Cardiac muscle cell (in vitro differentiated cells and primary cell): Measurements from ENCODE around the gene GBGT1. TPM values are rescaled to one million over a fixed set of nuclear protein-coding genes. Genes with fewer than 3 reads are reported as not detected.

Experiments used
- DNase-seq, 2 donors: peaks; one replicate each; pipeline versions ENCODE4 v3.0.0 to v3.0.0-alpha.2; 2010 to 2017; ENCODE audit warnings: low read depth in 1 of 2, low spot score in 1 of 2
- H3K27ac ChIP-seq: fragments of 200-600 bp; sonication (generic); 2 replicates; pipeline ENCODE4 v1.5.1; 2016
- H3K27me3 ChIP-seq: fragments of 200-600 bp; sonication (generic); 2 replicates; pipeline ENCODE4 v1.6.0; 2016; ENCODE audit warnings: control low read depth
- H3K36me3 ChIP-seq: fragments of 200-600 bp; sonication (generic); 2 replicates; pipeline ENCODE4 v1.5.1; 2016; ENCODE audit warnings: control low read depth
- H3K4me1 ChIP-seq: fragments of 200-600 bp; sonication (generic); 2 replicates; pipeline ENCODE4 v1.8.1; 2017; ENCODE audit warnings: low read depth, mild to moderate bottlenecking, mixed run types
- H3K4me3 ChIP-seq: fragments of 200-600 bp; sonication (generic); 2 replicates; pipeline ENCODE4 v1.5.1; 2016; ENCODE audit warnings: mild to moderate bottlenecking
- H3K9me3 ChIP-seq: fragments of 200-600 bp; sonication (generic); 2 replicates; pipeline ENCODE4 v1.5.1; 2017; ENCODE audit warnings: low read depth, mild to moderate bottlenecking, control low read depth
- polyA plus RNA-seq: library from polyadenylated mRNA; unstranded; fragments of >200 nt; fragmentation: Nextera tagmentation; extraction: Ambion mirVana; gene quantifications from 2 replicates; pipeline ENCODE4 v1.2.1, GENCODE V29; 2016
- total RNA-seq: library from RNA; depleted of rRNA; stranded (reverse); fragments of >200 nt; gene quantifications from 2 replicates; pipeline ENCODE4 v1.2.3, GENCODE V29; 2016
- TF ChIP-seq, protein P1 (sequence below): IDR thresholded peaks from 2 replicates; pipeline ENCODE4 v1.5.1; 2012; ENCODE audit warnings: low read depth, mild to moderate bottlenecking, low read length

GBGT1 gene
- total and polyA plus RNA-seq, 2 experiments from 2014 or later: 0.87 to 11.9 TPM

DNA sequence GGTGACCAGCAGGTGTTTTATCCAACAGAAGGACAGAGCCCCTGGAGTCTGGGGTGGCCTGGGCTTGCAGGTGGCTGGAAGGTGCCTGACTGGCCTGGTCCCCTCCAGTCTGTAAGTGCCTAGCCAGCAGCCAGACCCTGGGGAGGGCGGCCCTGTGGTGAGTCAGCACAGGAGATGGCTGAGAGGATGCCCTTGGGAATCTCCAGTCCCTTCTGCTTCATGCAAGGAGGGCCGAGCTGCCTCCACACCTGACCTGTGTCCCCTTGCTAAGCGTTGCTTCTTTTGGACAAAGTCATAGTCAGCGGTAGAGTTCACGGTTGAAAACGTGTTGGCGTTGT is 25.1 kb upstream of the GBGT1 start:
- Histone ChIP-seq H3K4me3 (no peak overlapping the region), H3K27me3 (peaks cover 34% of the 10 kb centered on the region), H3K4me1 (no peaks in the 10 kb centered on the region), H3K27ac (no peak overlapping the region), H3K9me3 (no peaks in the 10 kb centered on the region), H3K36me3 (no peaks in the 10 kb centered on the region)
- DNase-seq: no peak
- TF ChIP-seq, protein P1, sequence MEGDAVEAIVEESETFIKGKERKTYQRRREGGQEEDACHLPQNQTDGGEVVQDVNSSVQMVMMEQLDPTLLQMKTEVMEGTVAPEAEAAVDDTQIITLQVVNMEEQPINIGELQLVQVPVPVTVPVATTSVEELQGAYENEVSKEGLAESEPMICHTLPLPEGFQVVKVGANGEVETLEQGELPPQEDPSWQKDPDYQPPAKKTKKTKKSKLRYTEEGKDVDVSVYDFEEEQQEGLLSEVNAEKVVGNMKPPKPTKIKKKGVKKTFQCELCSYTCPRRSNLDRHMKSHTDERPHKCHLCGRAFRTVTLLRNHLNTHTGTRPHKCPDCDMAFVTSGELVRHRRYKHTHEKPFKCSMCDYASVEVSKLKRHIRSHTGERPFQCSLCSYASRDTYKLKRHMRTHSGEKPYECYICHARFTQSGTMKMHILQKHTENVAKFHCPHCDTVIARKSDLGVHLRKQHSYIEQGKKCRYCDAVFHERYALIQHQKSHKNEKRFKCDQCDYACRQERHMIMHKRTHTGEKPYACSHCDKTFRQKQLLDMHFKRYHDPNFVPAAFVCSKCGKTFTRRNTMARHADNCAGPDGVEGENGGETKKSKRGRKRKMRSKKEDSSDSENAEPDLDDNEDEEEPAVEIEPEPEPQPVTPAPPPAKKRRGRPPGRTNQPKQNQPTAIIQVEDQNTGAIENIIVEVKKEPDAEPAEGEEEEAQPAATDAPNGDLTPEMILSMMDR: no peak

DNA sequence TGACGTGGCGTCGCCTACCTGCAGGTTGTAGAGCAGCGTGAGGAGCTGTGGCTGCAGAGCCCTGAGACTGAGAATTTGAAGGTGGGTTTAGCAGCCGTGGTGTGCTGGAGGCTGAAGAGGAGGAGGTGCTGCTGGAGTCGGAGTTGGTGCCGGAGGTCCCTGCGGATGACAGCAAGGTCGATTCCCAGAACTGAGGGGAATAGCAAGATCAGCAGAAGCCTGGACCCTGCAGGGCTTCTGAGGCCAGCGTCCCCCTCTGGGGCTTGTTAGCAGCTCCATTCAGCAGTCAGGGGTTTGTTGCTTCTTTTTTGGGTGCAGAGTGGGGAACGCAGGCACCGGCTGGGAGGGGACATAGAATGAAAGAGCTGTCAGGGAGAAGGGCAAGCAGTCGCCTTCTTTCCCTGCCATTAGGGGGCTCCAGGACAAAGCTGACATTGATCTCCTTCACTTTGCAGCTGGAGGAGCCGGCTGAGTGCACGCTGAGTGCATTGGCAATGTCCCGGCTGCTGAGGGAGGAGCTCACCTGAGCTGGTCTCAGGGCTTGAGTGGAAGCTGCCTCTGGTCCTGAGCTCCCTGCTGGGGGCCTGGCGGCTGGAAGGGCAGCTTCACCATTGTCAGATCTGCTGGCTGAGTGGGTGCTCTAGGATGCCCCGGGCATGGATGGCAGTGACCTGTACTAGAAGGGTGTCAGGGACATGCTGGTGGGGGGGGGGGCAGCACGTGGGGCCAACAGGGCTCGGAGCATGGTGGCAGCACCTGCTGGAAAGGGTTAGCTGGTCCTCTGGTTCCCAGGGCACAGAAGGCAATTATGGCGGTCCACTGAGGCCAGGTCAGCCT is 24.5 kb upstream of the GBGT1 start:
- H3K9me3 ChIP-seq: no peaks in the 10 kb centered on the region
- peaks cover 37% of the 10 kb centered on the region for H3K27me3 ChIP-seq
- peak in 1 of 2 donors; percentile 62 for DNase-seq
- no peak overlapping the region for H3K27ac ChIP-seq
- no peaks in the 10 kb centered on the region for H3K4me1 ChIP-seq
- no peak overlapping the region for H3K4me3 ChIP-seq
- TF ChIP-seq, protein P1: peak; percentile 26
- no peaks in the 10 kb centered on the region for H3K36me3 ChIP-seq

DNA sequence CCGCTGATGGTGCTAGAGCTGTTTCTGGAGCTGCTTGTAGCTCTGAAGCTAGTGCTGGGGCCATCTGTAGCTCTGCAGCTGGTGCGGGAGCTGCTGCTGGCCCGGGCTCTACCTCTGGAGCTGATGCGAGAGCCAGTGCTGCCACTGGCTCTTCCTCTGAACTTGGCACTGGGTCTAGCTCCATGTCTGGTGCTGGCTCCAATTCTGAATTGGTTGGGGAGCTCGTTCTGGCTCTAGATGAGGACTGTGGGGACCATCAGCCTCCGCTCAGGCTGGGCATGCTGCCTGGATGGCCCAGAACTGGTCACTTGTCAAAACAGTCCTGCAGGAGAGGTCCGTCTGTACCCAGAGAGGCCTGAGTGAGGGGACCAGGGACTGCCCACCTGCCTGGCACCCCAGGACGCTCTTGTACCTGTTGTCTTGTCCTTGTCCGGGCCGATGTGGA is 23.9 kb upstream of the GBGT1 start:
- Histone ChIP-seq H3K27me3 (peaks cover 36% of the 10 kb centered on the region), H3K4me3 (no peak overlapping the region), H3K9me3 (no peaks in the 10 kb centered on the region), H3K27ac (no peak overlapping the region), H3K4me1 (no peaks in the 10 kb centered on the region), H3K36me3 (no peaks in the 10 kb centered on the region)
- no peak for DNase-seq
- TF ChIP-seq, protein P1: no peak

DNA sequence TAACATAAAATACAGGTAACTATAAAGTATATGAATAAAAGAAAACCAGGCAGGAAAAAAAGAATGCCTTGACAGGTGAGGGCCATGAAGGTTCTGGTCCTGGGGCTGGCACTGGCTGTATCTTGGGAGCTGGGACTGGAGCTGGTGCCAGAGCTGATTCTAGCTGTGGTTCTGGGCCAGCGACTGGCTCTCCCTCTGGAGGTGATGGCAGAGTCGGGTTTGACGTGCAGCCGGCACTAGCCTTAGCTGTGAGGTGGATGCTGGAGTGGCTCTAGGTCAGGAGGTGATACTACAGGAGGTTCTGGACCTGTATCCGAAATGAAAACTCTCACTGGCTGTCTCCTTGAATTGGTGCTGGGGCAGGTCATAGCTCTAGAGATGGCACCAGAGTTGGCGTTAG is 23.0 kb upstream of the GBGT1 start:
- H3K4me1 ChIP-seq: no peaks in the 10 kb centered on the region
- H3K36me3 ChIP-seq: no peaks in the 10 kb centered on the region
- H3K27me3 ChIP-seq: peaks cover 44% of the 10 kb centered on the region
- TF ChIP-seq, protein P1: no peak
- H3K4me3 ChIP-seq: no peak overlapping the region
- DNase-seq: no peak
- no peak overlapping the region for H3K27ac ChIP-seq
- H3K9me3 ChIP-seq: no peaks in the 10 kb centered on the region

DNA sequence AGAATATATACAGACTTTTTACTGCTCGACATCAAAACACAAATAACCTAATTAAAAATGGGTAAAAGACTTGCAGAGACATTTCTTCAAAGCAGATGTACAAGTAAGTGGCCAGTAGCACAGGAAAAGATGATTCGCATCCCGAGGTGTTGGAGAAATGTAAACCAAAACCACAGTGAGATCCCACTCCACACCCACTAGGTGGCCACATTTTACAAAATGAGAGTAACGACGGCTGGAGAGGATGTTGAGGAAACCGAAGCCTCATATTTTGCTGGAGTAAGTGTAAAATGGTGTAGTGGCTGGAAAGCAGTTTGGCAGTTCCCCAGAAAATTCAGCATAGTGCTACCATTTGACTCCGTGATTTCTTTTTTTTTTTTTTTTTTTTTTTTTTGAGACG is 21.3 kb upstream of the GBGT1 start:
- Histone ChIP-seq H3K4me1 (no peaks in the 10 kb centered on the region), H3K27ac (no peak overlapping the region), H3K4me3 (no peak overlapping the region), H3K36me3 (no peaks in the 10 kb centered on the region), H3K9me3 (no peaks in the 10 kb centered on the region), H3K27me3 (peaks cover 44% of the 10 kb centered on the region)
- peak; percentile 66 to 90 for DNase-seq
- TF ChIP-seq, protein P1: peak; percentile 72
